ENCODE data around the gene NEK9.

DNA sequence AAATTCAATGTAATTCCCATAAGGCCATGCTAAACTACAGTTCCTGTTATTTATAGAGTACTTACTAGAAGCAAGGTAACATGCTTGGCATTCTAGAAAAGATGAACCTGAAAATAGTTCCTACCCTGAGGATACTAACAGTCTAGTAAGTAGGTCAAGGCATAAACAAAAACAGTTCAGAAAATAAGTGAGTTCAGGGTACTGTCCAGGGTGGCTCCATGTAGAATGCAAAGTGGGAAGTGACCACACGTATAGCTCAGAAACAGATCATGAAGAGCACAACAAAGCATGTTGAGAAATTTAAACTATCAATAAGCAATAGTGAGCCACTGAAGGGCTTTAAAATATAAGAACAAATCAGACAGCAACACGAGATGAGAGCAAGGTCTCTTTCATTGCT lies 47.2 kb upstream of the NEK9 start:
- TF ChIP-seq POLR2A (IDR thresholded peaks at IDR 0.05; ENCODE audit: extremely low read depth, insufficient read length) = no peak
- TF ChIP-seq, protein P1, sequence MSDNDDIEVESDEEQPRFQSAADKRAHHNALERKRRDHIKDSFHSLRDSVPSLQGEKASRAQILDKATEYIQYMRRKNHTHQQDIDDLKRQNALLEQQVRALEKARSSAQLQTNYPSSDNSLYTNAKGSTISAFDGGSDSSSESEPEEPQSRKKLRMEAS (IDR thresholded peaks at IDR 0.05; ENCODE audit: low read depth, low read length) = no peak

Data from NB4 (cell line).